ENCODE data around the gene HIF1A. TPM values are rescaled to one million over a fixed set of nuclear protein-coding genes. Genes with fewer than 3 reads are reported as not detected.

Gene HIF1A
- total RNA-seq, 1 donor from 2014 or later: 137 TPM

DNA sequence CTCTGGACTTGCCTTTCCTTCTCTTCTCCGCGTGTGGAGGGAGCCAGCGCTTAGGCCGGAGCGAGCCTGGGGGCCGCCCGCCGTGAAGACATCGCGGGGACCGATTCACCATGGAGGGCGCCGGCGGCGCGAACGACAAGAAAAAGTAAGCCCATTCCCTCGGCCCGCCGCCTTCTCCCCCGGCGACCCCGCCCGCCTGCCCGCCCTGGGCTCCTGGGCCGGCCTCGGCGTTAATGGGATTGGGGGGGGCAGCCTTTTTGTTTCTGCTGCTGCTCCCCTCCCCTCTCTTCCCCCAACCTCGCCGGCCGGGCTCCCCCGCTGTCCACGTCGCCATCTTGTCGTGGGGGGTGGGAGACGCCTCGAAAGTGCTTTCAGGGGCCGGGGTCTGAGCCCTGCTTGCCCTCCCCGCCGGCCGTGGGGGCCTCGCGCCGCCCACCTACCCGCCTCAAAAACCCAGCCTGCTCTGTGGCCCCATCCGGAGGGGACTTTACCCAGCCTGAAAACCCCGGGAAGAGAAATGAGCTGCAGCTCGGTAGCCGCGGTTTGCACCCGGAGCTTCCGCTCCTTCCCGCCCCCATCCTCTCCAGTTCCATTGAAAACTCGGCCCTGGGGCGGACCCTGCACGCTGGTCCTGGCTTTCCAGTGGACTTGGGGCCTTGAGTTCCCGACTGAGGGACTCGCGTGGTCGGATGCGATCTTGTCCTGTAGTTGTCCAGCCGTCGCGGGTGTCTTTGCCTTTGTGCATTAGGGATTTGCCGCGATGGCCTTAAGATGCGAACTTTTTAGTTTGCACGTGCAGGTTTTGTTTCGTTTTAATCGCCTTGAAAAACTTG lies 598 bp downstream of the HIF1A start:
- H3K27ac Mint-ChIP-seq: peak overlapping the region; percentile 100
- H3K9me3 Mint-ChIP-seq (ENCODE audit: low read depth): no peaks in the 10 kb centered on the region
- no peaks in the 10 kb centered on the region for H3K36me3 Mint-ChIP-seq (ENCODE audit: insufficient read depth)
- peaks cover 41% of the 10 kb centered on the region for H3K4me1 Mint-ChIP-seq (ENCODE audit: low read depth)
- DNase-seq (ENCODE audit: low spot score, unreplicated experiment): peak; percentile 54
- TF ChIP-seq, protein P1, sequence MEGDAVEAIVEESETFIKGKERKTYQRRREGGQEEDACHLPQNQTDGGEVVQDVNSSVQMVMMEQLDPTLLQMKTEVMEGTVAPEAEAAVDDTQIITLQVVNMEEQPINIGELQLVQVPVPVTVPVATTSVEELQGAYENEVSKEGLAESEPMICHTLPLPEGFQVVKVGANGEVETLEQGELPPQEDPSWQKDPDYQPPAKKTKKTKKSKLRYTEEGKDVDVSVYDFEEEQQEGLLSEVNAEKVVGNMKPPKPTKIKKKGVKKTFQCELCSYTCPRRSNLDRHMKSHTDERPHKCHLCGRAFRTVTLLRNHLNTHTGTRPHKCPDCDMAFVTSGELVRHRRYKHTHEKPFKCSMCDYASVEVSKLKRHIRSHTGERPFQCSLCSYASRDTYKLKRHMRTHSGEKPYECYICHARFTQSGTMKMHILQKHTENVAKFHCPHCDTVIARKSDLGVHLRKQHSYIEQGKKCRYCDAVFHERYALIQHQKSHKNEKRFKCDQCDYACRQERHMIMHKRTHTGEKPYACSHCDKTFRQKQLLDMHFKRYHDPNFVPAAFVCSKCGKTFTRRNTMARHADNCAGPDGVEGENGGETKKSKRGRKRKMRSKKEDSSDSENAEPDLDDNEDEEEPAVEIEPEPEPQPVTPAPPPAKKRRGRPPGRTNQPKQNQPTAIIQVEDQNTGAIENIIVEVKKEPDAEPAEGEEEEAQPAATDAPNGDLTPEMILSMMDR (IDR thresholded peaks at IDR 0.05; ENCODE audit: unreplicated experiment): no peak
- H3K27me3 Mint-ChIP-seq: no peaks in the 10 kb centered on the region
- H3K4me3 Mint-ChIP-seq (ENCODE audit: low read depth): peak overlapping the region; percentile 91

DNA sequence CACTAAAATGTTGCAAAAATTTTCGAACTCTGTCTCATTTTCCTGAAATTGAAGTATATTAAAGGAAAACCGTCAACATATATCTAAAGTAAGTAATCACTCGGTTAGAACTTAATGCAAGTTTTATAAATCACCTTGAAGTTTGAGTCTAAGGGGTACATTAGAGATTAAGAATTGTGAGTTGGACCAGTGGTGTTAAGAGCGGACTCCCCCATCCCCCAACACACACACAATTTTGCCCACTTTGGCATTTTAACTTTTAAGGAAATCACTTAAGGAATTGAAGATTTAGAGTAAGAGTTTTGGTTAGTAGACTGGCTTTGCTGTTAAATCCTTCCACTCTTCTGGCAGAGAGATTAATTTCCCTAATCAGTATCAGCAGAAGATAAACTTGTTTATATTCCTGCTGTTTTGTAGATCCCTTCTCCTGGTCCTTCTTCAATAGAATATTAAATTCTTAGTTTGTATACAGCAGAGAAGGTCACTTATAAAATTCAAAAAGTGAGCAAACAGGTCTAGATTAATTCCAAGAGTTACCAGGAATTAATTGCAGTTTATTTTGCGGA lies 1.5 kb downstream of the HIF1A start:
- H3K27me3 Mint-ChIP-seq: no peaks in the 10 kb centered on the region
- H3K4me1 Mint-ChIP-seq (ENCODE audit: low read depth): peaks cover 41% of the 10 kb centered on the region
- TF ChIP-seq, protein P1 (IDR thresholded peaks at IDR 0.05; ENCODE audit: unreplicated experiment): no peak
- no peaks in the 10 kb centered on the region for H3K36me3 Mint-ChIP-seq (ENCODE audit: insufficient read depth)
- no peak for DNase-seq (ENCODE audit: low spot score, unreplicated experiment)
- H3K9me3 Mint-ChIP-seq (ENCODE audit: low read depth): no peaks in the 10 kb centered on the region
- H3K4me3 Mint-ChIP-seq (ENCODE audit: low read depth): peak overlapping the region; percentile 91
- H3K27ac Mint-ChIP-seq: peak overlapping the region; percentile 100

DNA sequence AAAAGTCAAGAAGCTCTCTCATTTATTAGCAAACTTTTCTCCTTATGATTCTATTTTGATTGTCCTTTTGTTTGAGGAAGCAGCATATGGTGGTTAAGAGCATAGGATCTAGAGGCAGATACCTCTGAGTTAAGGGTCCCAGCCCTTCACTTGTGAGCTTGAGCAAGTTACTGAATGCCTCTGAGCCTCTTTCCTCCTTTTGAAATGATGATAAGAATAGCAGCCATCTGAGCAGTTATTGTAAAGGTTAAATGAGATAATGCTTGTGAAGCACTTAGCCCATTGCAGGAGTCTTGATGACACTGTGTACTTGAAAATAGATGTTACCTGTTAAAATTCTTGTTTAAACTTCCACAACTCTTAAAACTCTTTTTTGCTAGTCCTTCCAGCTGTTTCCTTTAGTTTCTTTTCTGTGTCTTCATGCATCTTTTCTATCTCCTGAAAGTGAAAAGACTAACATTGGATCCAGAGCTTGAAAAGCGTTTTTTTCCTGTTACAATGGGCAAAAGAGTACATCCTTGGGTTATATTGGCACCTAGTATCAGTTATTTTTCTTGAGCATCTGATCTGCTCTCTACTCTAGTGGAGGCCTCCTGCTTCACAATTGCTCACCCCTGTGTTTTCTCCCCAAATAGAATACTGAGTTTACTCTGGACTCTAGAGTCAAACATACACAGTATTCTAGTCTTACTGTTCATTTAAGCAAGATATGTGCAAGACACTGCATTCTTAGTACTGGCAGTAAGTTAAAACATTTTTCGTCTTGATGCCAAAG lies 3.1 kb downstream of the HIF1A start:
- Mint-ChIP-seq H3K27me3 (no peaks in the 10 kb centered on the region), H3K4me1 (ENCODE audit: low read depth) (peaks cover 41% of the 10 kb centered on the region), H3K27ac (peak overlapping the region; percentile 47), H3K4me3 (ENCODE audit: low read depth) (peak overlapping the region; percentile 91), H3K9me3 (ENCODE audit: low read depth) (no peaks in the 10 kb centered on the region), H3K36me3 (ENCODE audit: insufficient read depth) (no peaks in the 10 kb centered on the region)
- TF ChIP-seq, protein P1 (IDR thresholded peaks at IDR 0.05; ENCODE audit: unreplicated experiment): no peak
- no peak for DNase-seq (ENCODE audit: low spot score, unreplicated experiment)

DNA sequence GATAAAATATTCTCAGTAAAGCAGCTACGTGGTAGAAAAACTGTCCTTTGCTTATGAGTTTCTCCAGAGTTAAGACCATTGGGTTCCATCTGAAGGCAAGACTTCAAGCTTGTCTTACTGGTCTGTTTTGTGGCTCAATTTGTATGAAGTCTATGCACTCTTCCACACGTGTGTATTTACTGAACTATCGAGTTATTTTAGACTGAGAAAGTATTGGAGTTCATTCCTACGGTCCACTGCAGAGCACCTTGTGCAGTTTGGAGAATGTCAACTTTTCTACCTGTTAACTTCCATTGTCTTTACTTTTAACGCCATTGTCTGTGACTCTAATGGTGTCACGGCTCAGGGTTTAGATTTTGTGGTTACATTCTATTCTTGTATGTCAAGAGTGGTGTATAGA lies 3.7 kb downstream of the HIF1A start:
- H3K9me3 Mint-ChIP-seq (ENCODE audit: low read depth): no peaks in the 10 kb centered on the region
- no peaks in the 10 kb centered on the region for H3K27me3 Mint-ChIP-seq
- no peaks in the 10 kb centered on the region for H3K36me3 Mint-ChIP-seq (ENCODE audit: insufficient read depth)
- peaks cover 43% of the 10 kb centered on the region for H3K4me1 Mint-ChIP-seq (ENCODE audit: low read depth)
- peak overlapping the region; percentile 11 for H3K27ac Mint-ChIP-seq
- peak overlapping the region; percentile 91 for H3K4me3 Mint-ChIP-seq (ENCODE audit: low read depth)
- no peak for DNase-seq (ENCODE audit: low spot score, unreplicated experiment)
- TF ChIP-seq, protein P1 (IDR thresholded peaks at IDR 0.05; ENCODE audit: unreplicated experiment): no peak
